ENCODE data around the gene MRPS18A. TPM values are rescaled to one million over a fixed set of nuclear protein-coding genes. Genes with fewer than 3 reads are reported as not detected.
A peak's percentile ranks its signal among the peaks of the same experiment; 100 is the strongest.

The MRPS18A gene
- total and polyA plus RNA-seq, 2 of the 13 experiments (the other 11 are each of a cell fraction or from before 2014, with no cell fraction given), result 87.8 to 89.1 TPM

DNA sequence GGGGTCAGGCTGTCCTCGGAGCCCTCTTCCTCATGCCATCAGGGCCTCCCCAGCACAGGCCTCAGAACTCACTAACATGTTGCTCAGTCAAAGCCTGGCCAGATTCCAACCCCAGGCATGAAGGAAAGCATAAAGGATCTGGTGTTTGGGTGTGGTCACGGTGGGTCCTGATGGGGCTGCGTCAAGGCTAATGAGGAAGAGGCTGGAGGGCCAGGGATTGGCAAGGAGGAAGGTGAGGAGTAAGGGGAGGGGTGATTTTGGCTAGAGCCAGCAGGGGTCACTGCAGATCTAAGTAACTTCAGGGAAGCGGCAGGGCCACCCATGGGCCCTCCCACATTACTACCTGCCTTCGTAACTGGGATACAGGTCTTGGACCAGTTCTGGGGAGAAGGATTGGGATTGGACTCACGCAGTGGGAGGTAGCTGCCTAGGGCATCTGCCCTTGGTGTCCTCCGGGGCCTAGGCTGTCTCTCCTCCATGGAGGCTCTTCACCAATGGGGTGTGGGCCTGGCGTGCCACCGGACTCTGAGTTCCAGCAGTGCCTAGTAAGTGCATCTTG, 36.2 kb upstream of the MRPS18A start (continued):
- TF ChIP-seq, protein P1, sequence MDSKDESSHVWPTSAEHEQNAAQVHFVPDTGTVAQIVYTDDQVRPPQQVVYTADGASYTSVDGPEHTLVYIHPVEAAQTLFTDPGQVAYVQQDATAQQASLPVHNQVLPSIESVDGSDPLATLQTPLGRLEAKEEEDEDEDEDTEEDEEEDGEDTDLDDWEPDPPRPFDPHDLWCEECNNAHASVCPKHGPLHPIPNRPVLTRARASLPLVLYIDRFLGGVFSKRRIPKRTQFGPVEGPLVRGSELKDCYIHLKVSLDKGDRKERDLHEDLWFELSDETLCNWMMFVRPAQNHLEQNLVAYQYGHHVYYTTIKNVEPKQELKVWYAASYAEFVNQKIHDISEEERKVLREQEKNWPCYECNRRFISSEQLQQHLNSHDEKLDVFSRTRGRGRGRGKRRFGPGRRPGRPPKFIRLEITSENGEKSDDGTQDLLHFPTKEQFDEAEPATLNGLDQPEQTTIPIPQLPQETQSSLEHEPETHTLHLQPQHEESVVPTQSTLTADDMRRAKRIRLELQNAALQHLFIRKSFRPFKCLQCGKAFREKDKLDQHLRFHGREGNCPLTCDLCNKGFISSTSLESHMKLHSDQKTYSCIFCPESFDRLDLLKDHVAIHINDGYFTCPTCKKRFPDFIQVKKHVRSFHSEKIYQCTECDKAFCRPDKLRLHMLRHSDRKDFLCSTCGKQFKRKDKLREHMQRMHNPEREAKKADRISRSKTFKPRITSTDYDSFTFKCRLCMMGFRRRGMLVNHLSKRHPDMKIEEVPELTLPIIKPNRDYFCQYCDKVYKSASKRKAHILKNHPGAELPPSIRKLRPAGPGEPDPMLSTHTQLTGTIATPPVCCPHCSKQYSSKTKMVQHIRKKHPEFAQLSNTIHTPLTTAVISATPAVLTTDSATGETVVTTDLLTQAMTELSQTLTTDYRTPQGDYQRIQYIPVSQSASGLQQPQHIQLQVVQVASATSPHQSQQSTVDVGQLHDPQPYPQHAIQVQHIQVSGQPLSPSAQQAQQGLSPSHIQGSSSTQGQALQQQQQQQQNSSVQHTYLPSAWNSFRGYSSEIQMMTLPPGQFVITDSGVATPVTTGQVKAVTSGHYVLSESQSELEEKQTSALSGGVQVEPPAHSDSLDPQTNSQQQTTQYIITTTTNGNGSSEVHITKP (CRISPR knock-in tag; IDR thresholded peaks at IDR 0.05; ENCODE audit: low read depth), result peak; percentile 46; the same call in 1 of the 2 replicates
- no peak for TF ChIP-seq KDM5A (IDR thresholded peaks at IDR 0.05; ENCODE audit: borderline replicate concordance, low read length)
- TF ChIP-seq, protein P2, sequence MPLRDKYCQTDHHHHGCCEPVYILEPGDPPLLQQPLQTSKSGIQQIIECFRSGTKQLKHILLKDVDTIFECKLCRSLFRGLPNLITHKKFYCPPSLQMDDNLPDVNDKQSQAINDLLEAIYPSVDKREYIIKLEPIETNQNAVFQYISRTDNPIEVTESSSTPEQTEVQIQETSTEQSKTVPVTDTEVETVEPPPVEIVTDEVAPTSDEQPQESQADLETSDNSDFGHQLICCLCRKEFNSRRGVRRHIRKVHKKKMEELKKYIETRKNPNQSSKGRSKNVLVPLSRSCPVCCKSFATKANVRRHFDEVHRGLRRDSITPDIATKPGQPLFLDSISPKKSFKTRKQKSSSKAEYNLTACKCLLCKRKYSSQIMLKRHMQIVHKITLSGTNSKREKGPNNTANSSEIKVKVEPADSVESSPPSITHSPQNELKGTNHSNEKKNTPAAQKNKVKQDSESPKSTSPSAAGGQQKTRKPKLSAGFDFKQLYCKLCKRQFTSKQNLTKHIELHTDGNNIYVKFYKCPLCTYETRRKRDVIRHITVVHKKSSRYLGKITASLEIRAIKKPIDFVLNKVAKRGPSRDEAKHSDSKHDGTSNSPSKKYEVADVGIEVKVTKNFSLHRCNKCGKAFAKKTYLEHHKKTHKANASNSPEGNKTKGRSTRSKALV (CRISPR knock-in tag; IDR thresholded peaks at IDR 0.05), result no peak
- TF ChIP-seq CCDC6 (CRISPR knock-in tag; IDR thresholded peaks at IDR 0.05), result 0 out of 2 replicates have a peak, but pooled peaks have one; percentile 28
- no peak for TF ChIP-seq ZNF703 (CRISPR knock-in tag; IDR thresholded peaks at IDR 0.05; ENCODE audit: borderline replicate concordance)
- TF ChIP-seq IKZF4 (CRISPR knock-in tag; IDR thresholded peaks at IDR 0.05; ENCODE audit: borderline replicate concordance, low read depth, not compliant biosample characterization), result no peak
- TF ChIP-seq, protein P3, sequence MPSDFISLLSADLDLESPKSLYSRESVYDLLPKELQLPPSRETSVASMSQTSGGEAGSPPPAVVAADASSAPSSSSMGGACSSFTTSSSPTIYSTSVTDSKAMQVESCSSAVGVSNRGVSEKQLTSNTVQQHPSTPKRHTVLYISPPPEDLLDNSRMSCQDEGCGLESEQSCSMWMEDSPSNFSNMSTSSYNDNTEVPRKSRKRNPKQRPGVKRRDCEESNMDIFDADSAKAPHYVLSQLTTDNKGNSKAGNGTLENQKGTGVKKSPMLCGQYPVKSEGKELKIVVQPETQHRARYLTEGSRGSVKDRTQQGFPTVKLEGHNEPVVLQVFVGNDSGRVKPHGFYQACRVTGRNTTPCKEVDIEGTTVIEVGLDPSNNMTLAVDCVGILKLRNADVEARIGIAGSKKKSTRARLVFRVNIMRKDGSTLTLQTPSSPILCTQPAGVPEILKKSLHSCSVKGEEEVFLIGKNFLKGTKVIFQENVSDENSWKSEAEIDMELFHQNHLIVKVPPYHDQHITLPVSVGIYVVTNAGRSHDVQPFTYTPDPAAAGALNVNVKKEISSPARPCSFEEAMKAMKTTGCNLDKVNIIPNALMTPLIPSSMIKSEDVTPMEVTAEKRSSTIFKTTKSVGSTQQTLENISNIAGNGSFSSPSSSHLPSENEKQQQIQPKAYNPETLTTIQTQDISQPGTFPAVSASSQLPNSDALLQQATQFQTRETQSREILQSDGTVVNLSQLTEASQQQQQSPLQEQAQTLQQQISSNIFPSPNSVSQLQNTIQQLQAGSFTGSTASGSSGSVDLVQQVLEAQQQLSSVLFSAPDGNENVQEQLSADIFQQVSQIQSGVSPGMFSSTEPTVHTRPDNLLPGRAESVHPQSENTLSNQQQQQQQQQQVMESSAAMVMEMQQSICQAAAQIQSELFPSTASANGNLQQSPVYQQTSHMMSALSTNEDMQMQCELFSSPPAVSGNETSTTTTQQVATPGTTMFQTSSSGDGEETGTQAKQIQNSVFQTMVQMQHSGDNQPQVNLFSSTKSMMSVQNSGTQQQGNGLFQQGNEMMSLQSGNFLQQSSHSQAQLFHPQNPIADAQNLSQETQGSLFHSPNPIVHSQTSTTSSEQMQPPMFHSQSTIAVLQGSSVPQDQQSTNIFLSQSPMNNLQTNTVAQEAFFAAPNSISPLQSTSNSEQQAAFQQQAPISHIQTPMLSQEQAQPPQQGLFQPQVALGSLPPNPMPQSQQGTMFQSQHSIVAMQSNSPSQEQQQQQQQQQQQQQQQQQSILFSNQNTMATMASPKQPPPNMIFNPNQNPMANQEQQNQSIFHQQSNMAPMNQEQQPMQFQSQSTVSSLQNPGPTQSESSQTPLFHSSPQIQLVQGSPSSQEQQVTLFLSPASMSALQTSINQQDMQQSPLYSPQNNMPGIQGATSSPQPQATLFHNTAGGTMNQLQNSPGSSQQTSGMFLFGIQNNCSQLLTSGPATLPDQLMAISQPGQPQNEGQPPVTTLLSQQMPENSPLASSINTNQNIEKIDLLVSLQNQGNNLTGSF (CRISPR knock-in tag; IDR thresholded peaks at IDR 0.05), result no peak
- TF ChIP-seq ZNF33A (CRISPR knock-in tag; IDR thresholded peaks at IDR 0.05; ENCODE audit: borderline replicate concordance), result no peak
- TF ChIP-seq ZNF230 (CRISPR knock-in tag; IDR thresholded peaks at IDR 0.05), result peak; percentile 85
- TF ChIP-seq ELF3 (CRISPR knock-in tag; IDR thresholded peaks at IDR 0.05), result peak; percentile 73; the same call in 1 of the 2 replicates
- TF ChIP-seq, protein P4, sequence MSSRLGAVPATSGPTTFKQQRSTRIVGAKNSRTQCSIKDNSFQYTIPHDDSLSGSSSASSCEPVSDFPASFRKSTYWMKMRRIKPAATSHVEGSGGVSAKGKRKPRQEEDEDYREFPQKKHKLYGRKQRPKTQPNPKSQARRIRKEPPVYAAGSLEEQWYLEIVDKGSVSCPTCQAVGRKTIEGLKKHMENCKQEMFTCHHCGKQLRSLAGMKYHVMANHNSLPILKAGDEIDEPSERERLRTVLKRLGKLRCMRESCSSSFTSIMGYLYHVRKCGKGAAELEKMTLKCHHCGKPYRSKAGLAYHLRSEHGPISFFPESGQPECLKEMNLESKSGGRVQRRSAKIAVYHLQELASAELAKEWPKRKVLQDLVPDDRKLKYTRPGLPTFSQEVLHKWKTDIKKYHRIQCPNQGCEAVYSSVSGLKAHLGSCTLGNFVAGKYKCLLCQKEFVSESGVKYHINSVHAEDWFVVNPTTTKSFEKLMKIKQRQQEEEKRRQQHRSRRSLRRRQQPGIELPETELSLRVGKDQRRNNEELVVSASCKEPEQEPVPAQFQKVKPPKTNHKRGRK (CRISPR knock-in tag; IDR thresholded peaks at IDR 0.05), result no peak
- no peak for TF ChIP-seq MEF2D (CRISPR knock-in tag; IDR thresholded peaks at IDR 0.05)
- no peak for TF ChIP-seq CENPX (CRISPR knock-in tag; IDR thresholded peaks at IDR 0.05)
- TF ChIP-seq, protein P5, sequence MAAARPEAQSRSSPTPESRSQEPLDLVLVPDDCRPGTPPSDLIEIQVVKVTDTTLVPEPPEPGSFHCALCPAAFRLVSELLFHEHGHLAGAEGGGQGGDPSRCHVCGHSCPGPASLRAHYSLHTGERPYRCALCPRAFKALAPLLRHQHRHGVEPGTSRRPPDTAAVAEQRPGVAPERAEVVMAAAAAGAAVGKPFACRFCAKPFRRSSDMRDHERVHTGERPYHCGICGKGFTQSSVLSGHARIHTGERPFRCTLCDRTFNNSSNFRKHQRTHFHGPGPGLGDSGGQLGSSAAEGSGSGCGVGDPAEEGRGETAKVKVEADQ (CRISPR knock-in tag; IDR thresholded peaks at IDR 0.05; ENCODE audit: borderline replicate concordance), result no peak

Data from HepG2 (cell line).